SJSA1 (cell line): ENCODE data around the gene RTL9. TPM values are rescaled to one million over a fixed set of nuclear protein-coding genes. Genes with fewer than 3 reads are reported as not detected.
"Not testable (repeated sequence)": the region's sequence is repeated elsewhere in the genome, so short reads cannot be mapped to it uniquely, and the experiment has no call there.

Source experiments
- DNase-seq, 2 experiments: peaks; one replicate each; pipeline ENCODE4 v3.0.0-alpha.2; 2015 to 2020; ENCODE audit warnings: low spot score in 2 of 2, low read depth in 1 of 2
- H3K27ac ChIP-seq: fragments of 250-450 bp; sonication (Bioruptor Pico); 2 replicates; pipeline ENCODE4 v1.5.1; 2020; ENCODE audit warnings: mild to moderate bottlenecking, moderate library complexity
- H3K27me3 ChIP-seq: fragments of 250-450 bp; sonication (Bioruptor Pico); replicated peaks from 2 replicates; pipeline ENCODE4 v1.5.1; 2020; ENCODE audit warnings: mild to moderate bottlenecking, moderate library complexity
- H3K36me3 ChIP-seq: fragments of 250-450 bp; sonication (Bioruptor Pico); 2 replicates; pipeline ENCODE4 v1.5.1; 2020; ENCODE audit warnings: mild to moderate bottlenecking
- H3K4me1 ChIP-seq: fragments of 250-450 bp; sonication (Bioruptor Pico); replicated peaks from 2 replicates; pipeline ENCODE4 v1.6.1; 2021; ENCODE audit warnings: mild to moderate bottlenecking
- H3K4me3 ChIP-seq: fragments of 250-450 bp; sonication (Bioruptor Pico); 2 replicates; pipeline ENCODE4 v1.5.1; 2020; ENCODE audit warnings: mild to moderate bottlenecking
- H3K9me3 ChIP-seq: fragments of 250-450 bp; sonication (Bioruptor Pico); replicated peaks from 2 replicates; pipeline ENCODE4 v1.5.1; 2020; ENCODE audit warnings: mild to moderate bottlenecking
- total RNA-seq: library from RNA; depleted of rRNA; stranded (reverse); fragments of >200 nt; shearing (Covaris generic); gene quantifications from 2 replicates; pipeline ENCODE4 v1.2.3, GENCODE V29; 2014; rRNA removed

RTL9 gene
- total RNA-seq, 1 experiment from 2014 or later = 0.11 TPM

DNA sequence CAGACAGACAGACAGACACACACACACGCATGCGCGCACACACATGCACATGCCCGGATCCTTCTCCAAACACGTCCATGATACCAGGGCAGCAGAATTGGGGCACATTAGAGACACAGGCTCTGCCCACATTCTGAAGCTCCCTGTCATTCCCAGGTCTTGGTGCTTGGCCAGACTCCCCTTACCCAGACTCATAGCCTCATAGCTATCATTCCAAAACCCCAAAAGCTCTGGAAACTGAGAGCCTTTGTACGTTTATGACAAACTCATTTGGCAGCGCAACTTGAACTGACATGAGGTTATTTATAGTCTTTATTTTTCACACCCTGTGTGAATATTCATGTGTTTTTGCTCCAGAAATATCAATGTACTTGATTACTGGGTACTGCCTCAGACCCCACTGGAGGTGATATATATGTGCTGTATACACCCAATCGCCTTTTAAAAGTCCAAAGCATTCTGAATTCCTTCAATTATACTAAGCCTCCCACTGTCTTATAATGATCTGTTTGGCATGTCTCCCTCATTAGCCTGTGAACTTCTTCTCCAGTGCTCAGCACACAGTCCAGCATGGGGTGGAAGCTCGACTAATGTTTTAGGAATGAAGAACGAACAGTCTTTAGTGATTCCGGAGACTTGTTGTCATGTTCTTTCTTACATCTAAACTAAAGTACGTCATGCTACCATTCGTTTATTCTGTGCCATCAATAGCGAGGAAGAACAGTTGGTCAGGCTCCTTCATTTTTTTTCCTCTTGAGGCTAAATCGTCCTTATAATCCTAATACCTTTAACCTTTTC lies 45.0 kb downstream of the RTL9 start:
- Histone ChIP-seq H3K4me1 (no peaks in the 10 kb centered on the region), H3K27ac (no peak overlapping the region)
- DNase-seq = no peak

DNA sequence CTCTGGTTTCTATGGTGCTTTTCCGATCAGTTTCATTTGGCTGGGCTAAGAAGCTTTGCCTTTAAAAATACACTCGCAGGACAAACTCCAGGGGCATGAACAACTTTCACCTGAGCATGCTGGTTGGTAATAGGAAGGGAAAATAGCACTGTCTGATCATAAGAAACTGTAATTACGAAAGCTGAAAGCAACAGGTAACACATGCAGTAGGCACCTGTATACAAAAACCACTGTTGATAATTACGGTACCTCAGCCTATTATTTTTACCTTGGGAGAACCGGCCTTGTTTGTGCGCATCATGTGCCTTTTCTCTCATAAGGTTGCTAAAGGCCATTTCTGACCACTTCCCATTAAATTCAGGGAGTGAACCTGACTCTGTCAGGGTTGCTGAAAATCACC lies 45.7 kb downstream of the RTL9 start:
- H3K27ac ChIP-seq = no peak overlapping the region

More for the DNA sequence above, 45.0 kb downstream of the RTL9 start:
- Histone ChIP-seq H3K4me3 (no peak overlapping the region), H3K9me3 (no peaks in the 10 kb centered on the region), H3K27me3 (no peaks in the 10 kb centered on the region), H3K36me3 (no peaks in the 10 kb centered on the region)

DNA sequence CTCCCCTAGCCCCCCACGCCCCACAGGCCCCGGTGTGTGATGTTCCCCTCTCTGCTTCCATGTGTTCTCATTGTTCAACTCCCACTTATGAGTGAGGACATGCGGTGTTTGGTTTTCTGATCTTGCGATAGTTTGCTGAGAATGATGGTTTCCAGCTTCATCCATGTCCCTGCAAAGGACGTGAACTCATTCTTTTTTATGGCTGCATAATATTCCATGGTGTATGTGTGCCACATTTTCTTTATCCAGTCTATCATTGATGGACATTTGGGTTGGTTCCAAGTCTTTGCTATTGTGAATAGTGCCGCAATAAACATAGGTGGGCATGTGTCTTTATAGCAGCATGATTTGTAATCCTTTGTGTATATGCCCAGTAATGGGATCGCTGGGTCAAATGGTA lies 47.6 kb downstream of the RTL9 start:
- H3K36me3 ChIP-seq, H3K27ac ChIP-seq, H3K9me3 ChIP-seq, DNase-seq, H3K27me3 ChIP-seq, H3K4me3 ChIP-seq: not testable (repeated sequence)
- H3K4me1 ChIP-seq = peaks cover 11% of the 10 kb centered on the region; the same call in 1 of the 2 replicates

More for the DNA sequence above, 45.7 kb downstream of the RTL9 start:
- Histone ChIP-seq H3K4me3 (no peak overlapping the region), H3K27me3 (no peaks in the 10 kb centered on the region), H3K9me3 (no peaks in the 10 kb centered on the region), H3K4me1 (peaks cover 2% of the 10 kb centered on the region; the same call in 1 of the 2 replicates), H3K36me3 (no peaks in the 10 kb centered on the region)
- no peak for DNase-seq

DNA sequence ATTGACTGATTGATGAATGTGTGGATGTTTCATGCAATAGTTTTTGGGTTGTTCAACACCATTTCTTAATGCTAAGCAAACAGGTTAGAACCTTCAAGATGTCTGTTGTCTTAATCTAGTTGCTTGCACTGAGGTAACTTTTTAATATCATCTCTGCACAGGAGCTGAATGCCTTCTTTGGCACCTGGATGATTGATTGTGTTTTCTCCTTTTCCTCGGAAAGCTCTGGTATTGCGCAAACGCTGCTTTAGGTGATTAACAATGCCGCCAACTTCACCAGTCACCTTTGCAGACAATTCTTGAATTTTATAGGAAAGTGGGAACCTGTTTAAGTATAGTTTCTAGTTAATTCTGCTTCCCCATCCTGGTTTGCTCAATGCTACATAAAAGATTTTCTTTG lies 48.2 kb downstream of the RTL9 start:
- Histone ChIP-seq H3K36me3 (no peaks in the 10 kb centered on the region), H3K4me3 (no peak overlapping the region), H3K27ac (no peak overlapping the region), H3K27me3 (no peaks in the 10 kb centered on the region), H3K4me1 (peaks cover 11% of the 10 kb centered on the region; the same call in 1 of the 2 replicates), H3K9me3 (no peaks in the 10 kb centered on the region)
- DNase-seq = no peak

DNA sequence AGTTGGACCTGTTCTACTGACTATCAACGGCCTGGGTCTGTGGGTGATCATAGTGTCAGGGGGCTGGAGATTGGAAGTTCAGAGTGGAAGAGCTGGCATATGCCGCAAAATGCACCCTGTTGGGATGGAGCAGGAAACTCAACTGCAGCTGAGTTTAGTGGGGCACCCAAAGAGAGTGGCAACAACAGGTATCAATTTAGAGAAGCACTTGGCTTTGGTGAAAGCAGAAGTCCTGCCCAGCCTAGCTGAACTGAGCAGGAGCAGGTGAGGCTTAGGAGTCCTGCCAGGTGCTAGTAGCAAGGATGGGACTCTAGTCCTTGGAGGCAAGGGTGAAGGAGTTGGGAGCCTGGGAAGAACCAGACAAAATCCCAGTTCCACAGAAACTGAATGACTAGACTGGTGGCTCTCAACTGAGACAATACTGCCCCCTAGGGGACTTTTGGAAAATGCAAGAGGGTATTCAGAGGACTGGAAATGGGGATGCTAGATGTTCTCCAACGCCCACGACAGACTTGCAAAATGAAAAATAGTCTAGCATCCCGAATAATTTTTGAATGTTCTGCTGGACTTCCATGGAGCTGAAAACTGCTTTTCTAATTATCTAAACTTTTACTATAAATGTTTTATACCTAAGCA lies 49.4 kb downstream of the RTL9 start:
- H3K36me3 ChIP-seq = no peaks in the 10 kb centered on the region
- no peaks in the 10 kb centered on the region for H3K9me3 ChIP-seq
- no peak overlapping the region for H3K4me3 ChIP-seq
- no peaks in the 10 kb centered on the region for H3K27me3 ChIP-seq
- peaks cover 11% of the 10 kb centered on the region; the same call in 1 of the 2 replicates for H3K4me1 ChIP-seq
- no peak overlapping the region for H3K27ac ChIP-seq
- peak; percentile 28 to 48 for DNase-seq

Other genes with a start within 250 kb of the RTL9 start
- gene AMMECR1, start 40.8 kb upstream of the RTL9 start, total RNA-seq = 7.3 and 12.7 TPM in 2 replicates